Right renal cortex interstitium (tissue), 3 donors: ENCODE data around the gene CENPU. TPM values are rescaled to one million over a fixed set of nuclear protein-coding genes. Genes with fewer than 3 reads are reported as not detected.
"Not testable (repeated sequence)": the region's sequence is repeated elsewhere in the genome, so short reads cannot be mapped to it uniquely, and the experiment has no call there.

Experiments
- DNase-seq, 3 donors: peaks; one replicate each; pipeline ENCODE4 v3.0.0-alpha.2; 2013; ENCODE audit warnings: low read depth in 3 of 3, low spot score in 2 of 3
- polyA plus RNA-seq, 3 donors: library from polyadenylated mRNA; unstranded; fragments of 120-200 nt; gene quantifications; one replicate each; pipeline ENCODE4 v1.2.1, GENCODE V29; 2013; ENCODE audit not compliant: insufficient read length in 3 of 3

CENPU gene
- polyA plus RNA-seq, 3 donors: 27.5 to 51.2 (median 43.0) TPM

GRCh38 chr4:184752496-184753275, 18.8 kb upstream of the CENPU start:
- DNase-seq: no peak

DNA sequence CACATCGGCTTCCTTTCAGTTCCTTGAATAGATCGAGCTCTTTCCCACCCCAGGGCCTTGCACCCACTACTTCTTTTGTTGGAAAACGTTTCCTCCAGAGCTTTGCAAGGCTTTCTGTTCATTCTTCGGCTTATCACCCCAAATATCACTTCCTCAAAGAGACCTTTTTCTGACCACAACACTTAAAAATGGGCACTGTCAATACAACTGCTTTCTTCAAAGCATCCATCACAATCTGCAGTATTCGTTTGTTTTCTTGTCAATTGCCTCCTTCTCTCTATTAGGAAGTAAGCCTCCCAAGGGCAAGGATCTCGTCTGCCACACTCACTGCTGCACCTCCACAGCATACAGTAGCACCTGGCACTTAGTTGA, 17.7 kb upstream of the CENPU start:
- no peak for DNase-seq

GRCh38 chr4:184750926-184751584, 17.2 kb upstream of the CENPU start:
- no peak for DNase-seq

DNA sequence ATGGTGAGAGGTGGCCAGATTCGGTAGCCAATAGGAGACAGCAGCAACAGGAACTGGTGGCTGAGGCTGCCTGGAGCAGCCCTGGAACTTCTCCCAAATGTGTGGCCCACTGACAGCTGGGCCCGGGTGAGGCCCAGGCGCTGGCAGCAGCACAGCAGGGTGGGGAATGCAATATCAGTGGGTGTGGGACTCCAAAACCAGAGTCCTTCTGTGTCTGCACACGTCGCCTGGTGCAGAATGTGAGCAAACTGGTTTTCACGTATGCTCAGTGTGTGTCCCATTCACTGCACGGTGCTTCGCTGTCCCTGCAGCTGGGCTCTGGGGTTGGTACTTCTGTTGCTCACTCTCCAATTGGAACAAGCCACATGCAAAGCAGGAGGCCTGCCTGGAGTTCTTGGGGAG, 14.4 kb upstream of the CENPU start:
- DNase-seq: no peak

DNA sequence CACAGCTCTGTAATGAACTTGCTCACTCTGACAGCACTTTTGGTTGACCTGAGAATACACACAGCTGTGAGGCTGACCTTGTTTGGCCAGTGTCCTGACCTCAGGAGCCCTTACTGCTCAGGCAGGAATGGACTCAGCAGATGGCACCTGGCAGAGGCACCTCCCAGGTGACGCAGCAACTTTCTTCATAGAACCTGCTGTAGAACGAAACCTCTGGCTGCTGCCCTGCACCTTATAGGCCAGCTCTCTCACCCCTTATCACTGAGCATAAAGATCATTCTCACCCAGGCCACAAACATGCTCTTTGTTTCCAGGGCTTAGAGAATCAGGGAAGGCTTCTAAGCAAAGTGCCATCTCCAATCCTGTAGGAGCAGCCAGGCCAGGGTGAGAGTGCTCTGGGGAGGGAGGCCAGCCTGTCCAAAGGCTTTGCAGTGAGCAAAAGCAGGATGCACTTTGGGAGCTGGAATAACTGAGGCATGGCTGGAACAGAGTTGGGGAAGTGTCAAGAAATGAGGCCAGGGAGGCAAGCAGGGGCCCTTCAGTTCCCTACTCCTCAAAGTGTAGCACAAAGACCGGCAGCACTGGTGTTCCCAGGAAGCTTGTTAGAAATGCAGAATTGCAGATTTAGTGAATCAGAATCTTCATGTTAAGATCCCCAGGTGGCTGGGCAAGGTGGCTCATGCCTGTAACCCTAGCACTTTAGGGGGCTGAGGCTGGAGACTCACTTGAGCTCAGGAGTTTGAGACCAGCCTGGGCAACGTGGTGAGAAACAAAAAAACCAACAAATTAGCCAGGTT, 13.3 kb upstream of the CENPU start:
- no peak for DNase-seq

DNA sequence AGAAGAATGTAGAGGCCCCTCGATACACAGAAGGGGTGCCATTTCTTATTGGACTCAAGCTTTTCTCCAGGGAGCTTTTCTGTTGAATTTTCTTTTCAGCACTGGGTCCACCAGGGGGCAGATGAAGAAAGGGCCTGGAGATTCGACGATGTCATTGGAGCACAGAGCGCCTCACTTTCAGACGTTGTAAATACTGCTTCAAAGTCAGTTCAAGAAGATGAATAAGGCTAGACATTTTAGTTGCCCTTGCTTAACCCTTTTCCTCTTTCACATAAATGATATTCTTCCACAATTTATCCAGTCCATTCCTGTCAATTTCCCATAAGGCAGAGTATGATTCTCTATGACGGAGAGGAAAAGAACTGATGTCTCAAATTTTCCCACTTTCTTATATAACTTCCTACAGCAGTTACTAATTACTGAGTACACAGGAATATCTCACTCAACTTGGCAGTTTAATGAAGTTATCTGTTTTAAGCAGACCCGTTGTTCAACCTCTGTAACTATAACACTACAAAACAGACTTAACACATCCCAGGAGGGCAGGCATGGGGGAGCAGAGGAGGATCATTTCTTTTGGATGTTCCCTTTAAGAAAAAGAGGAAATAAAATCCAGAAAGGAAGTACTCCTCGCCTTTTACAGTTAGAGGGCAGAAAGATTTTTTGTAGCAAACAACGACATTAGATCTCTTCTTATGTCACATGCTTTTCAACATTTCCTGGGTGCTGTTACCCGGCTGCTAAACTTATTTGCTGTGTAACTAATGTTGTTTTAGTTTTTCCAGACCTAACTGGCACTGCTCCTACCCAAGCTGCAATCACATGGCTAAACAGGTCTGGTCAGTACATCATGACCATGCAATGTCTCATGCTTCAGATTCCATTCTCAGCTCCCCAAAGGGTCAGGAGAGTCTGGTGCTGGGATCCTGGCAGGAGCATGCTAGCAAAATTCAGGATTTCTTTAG, 12.2 kb upstream of the CENPU start:
- peak; percentile 62 to 73 (median 65) for DNase-seq

- no peak for DNase-seq
Observed at GRCh38 chr4:184744236-184744635, 10.3 kb upstream of the CENPU start.

- DNase-seq: no peak
Observed at GRCh38 chr4:184743650-184744049, 9.8 kb upstream of the CENPU start.

GRCh38 chr4:184741651-184742050, 7.8 kb upstream of the CENPU start:
- not testable (repeated sequence) for DNase-seq

GRCh38 chr4:184740980-184741391, 7.1 kb upstream of the CENPU start:
- DNase-seq: no peak

GRCh38 chr4:184739575-184739974, 5.7 kb upstream of the CENPU start:
- DNase-seq: not testable (repeated sequence)

DNA sequence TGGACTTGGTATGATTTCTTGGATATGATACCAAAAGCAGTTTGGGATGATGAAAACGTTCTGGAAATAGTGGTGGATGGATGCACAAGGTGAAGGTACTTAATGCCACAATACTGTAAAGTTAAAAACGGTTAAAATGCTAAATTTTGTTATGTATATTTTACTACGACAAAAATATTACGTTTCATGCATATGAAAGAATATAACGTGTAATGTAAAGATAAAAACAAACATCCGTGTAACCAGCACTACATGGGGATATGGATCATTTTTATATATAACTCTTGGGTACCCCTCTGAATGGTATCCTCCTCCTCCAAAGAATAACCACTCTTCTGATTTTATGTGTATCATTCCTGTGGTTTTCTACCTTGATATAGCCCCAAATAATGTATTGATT, 862 bp upstream of the CENPU start:
- no peak for DNase-seq

DNA sequence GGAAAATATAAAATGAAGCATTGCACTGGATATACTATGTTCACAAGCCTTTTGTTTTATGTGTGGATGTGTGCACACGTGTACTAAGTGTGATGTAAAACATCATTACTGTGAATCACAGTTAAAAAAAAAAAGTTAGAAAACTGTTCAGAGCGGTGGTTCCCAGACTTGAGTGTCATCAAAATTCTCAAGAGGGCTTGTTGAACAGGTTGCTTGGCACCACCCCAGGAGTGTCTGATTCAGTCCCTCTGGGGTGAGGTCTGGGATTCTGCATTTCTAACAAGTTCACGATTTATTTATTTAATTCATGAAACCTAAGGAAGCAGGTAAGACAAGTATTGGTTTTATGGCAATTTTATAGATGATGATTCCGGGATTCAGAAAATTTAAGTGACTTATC, 1.8 kb downstream of the CENPU start:
- no peak for DNase-seq

DNA sequence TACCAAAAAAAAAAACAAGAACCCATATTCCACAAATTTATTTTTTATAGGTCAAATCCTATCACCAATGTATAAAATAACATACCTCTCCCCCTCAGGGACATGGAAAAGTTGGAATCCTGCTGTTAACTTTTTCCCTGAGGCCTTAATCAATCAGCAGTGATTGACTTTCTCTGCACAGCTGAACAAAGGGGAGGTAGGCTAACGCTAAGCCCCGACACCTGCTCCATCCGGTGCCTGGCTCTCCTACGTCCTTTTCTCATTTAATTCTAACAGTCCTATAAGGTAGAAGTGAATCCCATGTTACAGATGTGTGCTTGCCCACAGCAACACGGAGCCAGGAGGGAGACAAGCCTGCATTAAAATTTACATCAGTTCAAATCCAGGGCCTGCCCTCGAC, 2.8 kb downstream of the CENPU start:
- no peak for DNase-seq

DNA sequence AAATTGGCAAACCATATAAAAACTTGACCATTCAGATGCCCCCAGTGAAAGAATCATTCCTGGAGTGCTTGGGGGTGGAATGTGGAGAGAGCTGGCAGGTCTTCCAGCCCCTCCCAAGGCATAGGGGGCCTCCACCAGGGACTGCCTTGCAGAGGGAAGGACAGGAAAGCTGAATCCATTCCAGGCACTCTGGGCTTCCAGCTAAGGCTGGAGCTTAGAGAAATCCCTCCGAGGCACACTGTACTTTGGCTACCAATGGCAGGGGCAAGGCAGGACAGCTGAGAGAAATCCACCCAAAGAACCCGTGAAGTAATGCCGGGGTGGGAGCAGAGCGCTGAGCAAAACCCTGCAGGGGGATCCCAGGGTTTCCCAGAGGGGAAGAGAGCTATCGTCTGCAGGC, 4.0 kb downstream of the CENPU start:
- DNase-seq: no peak

GRCh38 chr4:184728858-184729257, 5.0 kb downstream of the CENPU start:
- DNase-seq: no peak

DNA sequence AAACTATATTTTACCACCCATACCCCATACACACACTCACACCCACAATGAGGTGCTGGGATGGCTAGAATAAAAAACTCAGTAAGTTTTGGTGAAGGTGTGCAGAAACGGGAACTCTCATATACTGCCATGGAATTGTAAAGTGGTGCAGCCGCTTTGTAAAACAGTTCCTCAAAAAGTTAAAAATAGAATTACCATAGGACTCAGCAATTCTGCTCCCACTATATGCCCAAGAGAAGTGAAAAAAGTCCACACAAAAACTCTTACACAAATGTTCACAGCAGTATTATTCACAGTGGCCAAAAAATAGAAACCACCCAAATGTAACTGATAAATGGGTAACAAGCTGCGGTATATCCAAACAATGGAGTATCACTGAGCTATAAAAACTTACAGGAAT, 6.5 kb downstream of the CENPU start:
- no peak for DNase-seq

- DNase-seq: no peak
Observed at GRCh38 chr4:184722798-184723197, 11.1 kb downstream of the CENPU start.

- no peak for DNase-seq
Observed at GRCh38 chr4:184721254-184721653, 12.6 kb downstream of the CENPU start.

DNA sequence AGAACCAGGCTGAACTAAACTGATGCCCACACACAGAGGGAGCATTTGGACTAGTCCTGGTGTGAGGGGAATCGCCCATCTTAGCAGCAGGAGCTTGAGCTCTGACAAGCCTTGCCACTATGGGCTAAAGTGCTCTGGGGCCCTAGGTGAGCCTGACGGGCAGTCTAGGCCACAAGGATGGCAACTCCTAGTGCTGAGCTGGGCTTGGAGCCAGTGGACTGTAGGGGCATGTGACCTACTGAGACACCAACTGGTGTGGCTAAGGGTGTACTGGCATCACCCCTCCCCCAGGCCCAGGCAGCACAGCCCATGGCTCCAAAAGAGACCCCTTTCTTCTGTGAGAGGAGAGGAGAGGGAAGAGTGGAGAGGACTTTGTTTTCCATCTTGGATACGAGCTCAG, 14.5 kb downstream of the CENPU start:
- DNase-seq: no peak
